NK-92 (cell line): ENCODE results near the gene ADARB2.
"Not testable (repeated sequence)": the region's sequence is repeated elsewhere in the genome, so short reads cannot be mapped to it uniquely, and the experiment has no call there.

ENCODE experiments used
- DNase-seq: peaks from one replicate; lab custom pipeline; 2025; ENCODE audit not compliant: unreplicated experiment; lab: John Stamatoyannopoulos, UW

The ADARB2 gene

GRCh38 chr10:1169186-1169885 lies 568.0 kb downstream of the ADARB2 start:
- no peak for DNase-seq

GRCh38 chr10:1168763-1169162 lies 568.6 kb downstream of the ADARB2 start:
- no peak for DNase-seq

GRCh38 chr10:1166828-1167275 lies 570.5 kb downstream of the ADARB2 start:
- DNase-seq: no peak

DNA sequence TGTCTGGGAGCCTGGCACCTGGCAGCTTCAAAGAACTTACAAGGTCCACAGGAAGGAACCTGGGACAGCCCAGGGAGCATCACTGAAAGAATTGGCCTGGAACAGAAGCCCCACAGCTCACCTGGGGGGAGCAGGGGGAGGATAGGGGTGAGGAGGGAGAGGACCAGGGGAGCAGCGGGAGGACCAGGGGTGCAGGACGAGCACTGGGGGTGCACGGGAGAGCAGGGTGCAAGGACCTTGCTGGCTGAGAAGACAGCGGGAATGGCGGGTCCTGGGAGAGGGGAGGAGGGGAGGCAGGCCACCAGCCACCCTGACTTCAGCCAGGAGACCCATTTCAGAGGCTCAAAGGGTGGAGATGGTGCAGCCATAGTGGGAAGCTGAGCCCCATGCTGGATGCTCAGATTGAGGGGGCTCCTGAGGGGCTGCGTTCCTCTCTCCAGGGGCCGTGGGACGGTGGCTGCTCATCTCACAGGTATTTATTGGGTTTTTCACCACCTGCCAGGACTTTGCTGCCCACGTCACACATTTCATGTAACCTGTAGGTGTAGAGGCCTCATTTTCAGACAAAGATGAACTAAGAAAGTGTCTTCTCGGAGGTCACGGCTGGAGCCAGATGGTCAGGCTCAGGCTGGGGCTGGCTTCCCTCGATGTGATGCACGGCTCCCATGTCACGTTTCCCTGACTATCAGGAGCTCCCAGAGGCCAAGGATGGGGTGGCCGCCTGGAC lies 571.1 kb downstream of the ADARB2 start:
- DNase-seq: no peak

DNA sequence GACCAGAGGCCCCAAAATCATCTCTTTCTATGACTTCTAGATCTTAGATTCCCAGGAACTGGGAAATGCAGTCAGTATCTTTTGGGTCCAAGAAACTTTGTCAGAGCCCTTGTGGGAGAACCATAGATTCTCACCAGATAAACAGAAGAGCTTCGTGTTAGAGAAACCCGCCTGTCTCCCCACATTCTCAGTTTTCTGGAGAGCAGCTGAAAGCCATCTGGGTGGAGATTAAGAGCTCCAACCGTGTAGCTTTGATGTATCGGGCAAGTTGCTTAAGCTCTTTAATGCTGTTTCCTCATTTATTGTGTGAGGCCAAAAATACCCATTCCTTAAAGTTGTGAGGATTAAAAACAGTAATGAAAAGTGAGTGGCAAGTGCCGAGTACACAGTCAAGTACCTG lies 573.5 kb downstream of the ADARB2 start:
- DNase-seq: no peak

GRCh38 chr10:1163204-1163660 lies 574.1 kb downstream of the ADARB2 start:
- DNase-seq: no peak

GRCh38 chr10:1162481-1163203 lies 574.7 kb downstream of the ADARB2 start:
- no peak for DNase-seq

DNA sequence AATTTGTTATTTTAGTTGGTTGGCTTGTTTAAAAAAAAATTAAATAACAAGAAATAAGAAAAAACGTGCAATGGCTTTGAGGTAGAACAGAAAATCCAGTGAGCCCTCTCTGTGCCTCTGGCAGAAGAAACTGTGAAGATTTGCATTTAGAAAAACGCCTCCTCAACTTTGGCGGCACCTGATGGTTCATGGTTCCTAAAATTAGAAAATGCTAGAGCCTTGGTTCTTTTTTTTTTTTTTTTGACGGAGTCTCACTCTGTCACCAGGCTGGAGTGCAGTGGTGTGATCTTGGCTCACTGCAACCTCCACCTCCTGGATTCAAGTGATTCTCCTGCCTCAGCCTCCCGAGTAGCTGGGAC lies 576.0 kb downstream of the ADARB2 start:
- not testable (repeated sequence) for DNase-seq

DNA sequence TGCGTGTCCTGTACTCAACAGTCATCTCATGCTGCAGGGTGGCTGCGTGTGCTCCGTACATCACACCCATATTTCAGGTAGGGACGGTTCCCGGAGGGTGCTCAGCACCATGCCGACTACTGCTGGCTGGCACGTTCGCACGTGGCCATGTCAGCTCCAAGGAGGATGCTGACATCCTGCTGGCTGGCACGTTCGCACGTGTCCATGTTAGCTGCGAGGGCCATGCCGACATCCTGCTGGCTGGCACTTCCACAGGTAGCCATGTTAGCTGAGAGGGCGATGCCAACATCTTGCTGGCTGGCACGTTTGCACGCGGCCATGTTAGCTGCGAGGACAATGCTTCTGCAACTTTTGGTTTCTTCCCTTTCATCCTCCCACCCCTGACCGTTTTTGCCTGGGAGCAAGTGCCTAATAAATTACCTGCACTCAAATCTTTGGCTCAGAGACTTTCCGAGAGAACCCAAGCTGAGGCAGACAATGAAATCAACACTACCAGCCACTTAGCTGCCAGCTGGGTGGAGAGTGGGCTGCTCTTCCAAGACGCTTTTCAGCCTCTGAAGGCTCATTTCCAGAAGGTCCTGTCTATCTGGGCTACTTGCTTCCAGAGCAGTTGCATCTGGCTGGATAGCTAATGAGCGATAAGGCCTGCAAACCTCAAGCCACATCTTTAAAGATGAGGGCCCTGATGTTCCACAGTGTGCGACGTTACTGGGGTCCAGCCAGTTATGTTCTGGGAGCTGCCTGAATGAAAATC lies 576.6 kb downstream of the ADARB2 start:
- no peak for DNase-seq

GRCh38 chr10:1159131-1160061 lies 577.9 kb downstream of the ADARB2 start:
- no peak for DNase-seq

DNA sequence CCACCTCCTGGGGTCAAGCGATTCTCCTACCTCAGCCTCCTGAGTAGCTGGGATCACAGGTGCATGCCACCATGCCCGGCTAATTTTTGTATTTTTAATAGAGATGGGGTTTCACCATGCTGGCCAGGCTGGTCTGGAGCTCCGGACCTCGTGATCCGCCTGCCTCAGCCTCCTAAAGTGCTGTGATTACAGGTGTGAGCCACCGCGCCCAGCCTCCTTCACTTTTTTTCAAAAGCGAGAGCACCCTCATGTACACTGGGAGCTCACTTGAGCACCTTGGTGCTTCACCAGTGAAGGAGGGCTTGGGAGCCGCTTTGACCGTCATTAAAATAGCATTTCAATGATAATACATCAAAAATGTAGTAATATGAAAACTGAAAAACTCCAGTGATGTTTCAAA lies 578.8 kb downstream of the ADARB2 start:
- DNase-seq: not testable (repeated sequence)

DNA sequence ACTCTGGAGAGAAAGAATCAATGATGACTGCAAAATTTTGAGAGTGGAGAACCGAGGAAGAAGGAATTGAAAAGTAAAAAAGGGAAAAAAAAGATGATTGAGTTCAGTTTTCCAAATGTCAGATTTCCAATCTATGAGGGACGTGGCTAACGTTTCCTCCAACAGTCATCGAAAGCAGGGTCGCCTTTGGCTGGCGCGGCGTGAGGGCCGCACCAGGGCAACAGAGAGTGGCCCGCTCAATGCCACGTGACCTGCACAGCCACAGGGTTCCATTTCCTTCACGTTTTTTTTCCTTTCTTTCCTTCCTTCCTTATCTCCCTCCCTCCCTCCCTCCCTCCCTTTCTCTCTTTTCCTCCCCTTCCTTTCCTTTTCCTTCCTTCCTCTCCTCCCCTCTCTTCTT lies 579.3 kb downstream of the ADARB2 start:
- DNase-seq: no peak

DNA sequence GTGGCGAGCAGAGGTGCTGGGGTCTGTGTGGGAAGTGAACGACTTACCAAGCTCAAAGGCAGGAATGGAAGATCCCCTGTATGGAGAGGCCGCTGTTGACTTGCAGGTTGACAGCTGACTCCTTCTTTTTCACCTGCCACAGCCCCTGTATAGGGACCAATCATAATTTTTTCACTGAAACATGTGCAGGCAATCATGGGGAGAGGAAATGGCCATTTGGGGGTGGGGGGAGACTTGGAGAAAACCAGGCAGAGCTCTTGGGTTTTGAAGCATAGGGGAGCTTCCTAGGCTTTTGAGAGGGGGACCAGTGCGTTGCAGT lies 579.8 kb downstream of the ADARB2 start:
- DNase-seq: no peak

GRCh38 chr10:1156921-1157614 lies 580.3 kb downstream of the ADARB2 start:
- no peak for DNase-seq

DNA sequence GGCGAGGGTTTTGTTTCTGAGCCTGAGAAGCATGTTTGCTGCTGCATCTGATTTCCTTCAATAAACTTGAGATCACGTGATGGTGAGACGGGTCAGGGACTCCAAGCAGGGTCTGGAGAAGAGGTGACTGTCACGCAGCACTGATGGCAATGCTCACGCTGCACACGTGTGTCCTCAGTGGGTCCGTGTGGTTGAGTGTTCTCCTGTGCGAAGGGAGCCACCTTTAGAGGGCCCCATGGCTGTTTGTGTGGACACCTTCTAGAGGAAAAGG lies 580.8 kb downstream of the ADARB2 start:
- DNase-seq: no peak

GRCh38 chr10:1155791-1156615 lies 581.3 kb downstream of the ADARB2 start:
- no peak for DNase-seq

GRCh38 chr10:1154531-1155295 lies 582.6 kb downstream of the ADARB2 start:
- no peak for DNase-seq

DNA sequence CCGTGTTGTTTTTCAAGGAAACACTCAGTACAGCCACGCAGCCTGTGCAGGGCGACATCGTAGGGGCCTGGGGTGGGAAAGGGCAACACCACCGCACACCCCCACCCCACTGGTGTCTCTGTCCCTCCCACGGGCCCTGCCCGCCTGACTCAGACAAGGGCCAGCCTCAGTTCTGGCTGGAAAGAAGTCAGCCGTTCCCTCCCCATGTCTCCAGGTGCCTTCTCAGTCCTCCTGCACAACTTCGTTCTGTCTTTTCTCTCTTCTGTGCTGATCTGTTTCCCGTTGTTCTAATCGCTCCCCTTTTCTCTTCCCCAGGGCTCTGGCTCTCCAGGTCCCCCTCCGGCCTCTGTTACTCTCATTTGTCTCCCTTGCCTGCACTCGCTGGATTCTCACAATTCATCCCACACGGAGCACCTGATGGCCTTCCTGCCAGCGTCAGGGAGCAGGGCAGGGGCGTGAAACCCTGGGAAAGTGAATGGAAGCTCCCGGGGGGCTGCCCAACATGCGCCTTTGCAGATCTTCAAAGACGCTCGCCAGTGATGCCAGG lies 583.4 kb downstream of the ADARB2 start:
- no peak for DNase-seq
